Stimulated activated CD4-positive, alpha-beta T cell treated with anti-CD3 and anti-CD28 coated beads, TNF-alpha, amount 100 ng/mL, for 48 hours (primary cell): ENCODE measurements around the gene CTNNA3.

ENCODE experiments used
- DNase-seq, 3 donors: peaks; one replicate each; pipeline ENCODE4 v3.0.0-alpha.2; 2020; ENCODE audit warnings: low read depth in 3 of 3

Gene CTNNA3

GRCh38 chr10:66819691-66820090 lies 876.3 kb downstream of the CTNNA3 start:
- DNase-seq = no peak

GRCh38 chr10:66813122-66813521 lies 882.9 kb downstream of the CTNNA3 start:
- no peak for DNase-seq

- DNase-seq = no peak
Observed at GRCh38 chr10:66811211-66811610, 884.8 kb downstream of the CTNNA3 start.

- no peak for DNase-seq
Observed at GRCh38 chr10:66809402-66809801, 886.6 kb downstream of the CTNNA3 start.

- no peak for DNase-seq
Observed at GRCh38 chr10:66805612-66806011, 890.4 kb downstream of the CTNNA3 start.

- no peak for DNase-seq
Observed at GRCh38 chr10:66804962-66805361, 891.0 kb downstream of the CTNNA3 start.

GRCh38 chr10:66803174-66803573 lies 892.8 kb downstream of the CTNNA3 start:
- no peak for DNase-seq

GRCh38 chr10:66799474-66799873 lies 896.5 kb downstream of the CTNNA3 start:
- no peak for DNase-seq

- no peak for DNase-seq
Observed at GRCh38 chr10:66795866-66796265, 900.1 kb downstream of the CTNNA3 start.

- no peak for DNase-seq
Observed at GRCh38 chr10:66792441-66792840, 903.6 kb downstream of the CTNNA3 start.

- DNase-seq = no peak
Observed at GRCh38 chr10:66788178-66788987, 907.6 kb downstream of the CTNNA3 start.

- no peak for DNase-seq
Observed at GRCh38 chr10:66786709-66787108, 909.3 kb downstream of the CTNNA3 start.

GRCh38 chr10:66784770-66785169 lies 911.2 kb downstream of the CTNNA3 start:
- no peak for DNase-seq

GRCh38 chr10:66783316-66783715 lies 912.7 kb downstream of the CTNNA3 start:
- no peak for DNase-seq

- DNase-seq = no peak
Observed at GRCh38 chr10:66782776-66783175, 913.2 kb downstream of the CTNNA3 start.

GRCh38 chr10:66782144-66782543 lies 913.9 kb downstream of the CTNNA3 start:
- DNase-seq = no peak

- no peak for DNase-seq
Observed at GRCh38 chr10:66780796-66781195, 915.2 kb downstream of the CTNNA3 start.

- no peak for DNase-seq
Observed at GRCh38 chr10:66778351-66778750, 917.6 kb downstream of the CTNNA3 start.

- no peak for DNase-seq
Observed at GRCh38 chr10:66777665-66778064, 918.3 kb downstream of the CTNNA3 start.

- no peak for DNase-seq
Observed at GRCh38 chr10:66773472-66773817, 922.5 kb downstream of the CTNNA3 start.

- DNase-seq = no peak
Observed at GRCh38 chr10:66772548-66773471, 923.2 kb downstream of the CTNNA3 start.

- DNase-seq = no peak
Observed at GRCh38 chr10:66767707-66768106, 928.3 kb downstream of the CTNNA3 start.

- DNase-seq = no peak
Observed at GRCh38 chr10:66762218-66762729, 933.7 kb downstream of the CTNNA3 start.
